HCT116 (cell line): ENCODE data around the gene AFTPH. TPM values are rescaled to one million over a fixed set of nuclear protein-coding genes. Genes with fewer than 3 reads are reported as not detected.

Experiments used
- ATAC-seq: fragments of 200-7000 bp; cut with Tn5 transposase; 2 replicates; pipeline ENCODE4 v1.9.1; 2020; ENCODE audit warnings: mild to moderate bottlenecking, moderate library complexity
- BruUV-seq: library from RNA; stranded (reverse); fragments of 400-500 nt; replicated peaks from 2 replicates; lab custom pipeline; 2021; lab: Mats Ljungman, UMichigan
- CTCF ChIA-PET: fragments of 300-600 bp; sonication (Branson Sonifier 250); formaldehyde crosslinking; loops from one replicate; lab custom pipeline; 2021; ENCODE audit warnings: antibody characterized with exemption; lab: Charles Lee
- POLR2A ChIA-PET: fragments of 300-600, 350-600 bp; sonication (Branson Sonifier 250); formaldehyde crosslinking; loops from one replicate; lab custom pipeline; 2021; ENCODE audit warnings: antibody characterized with exemption; lab: Charles Lee
- RAD21 ChIA-PET, 2 experiments: fragments of 300-600 bp; sonication (Branson Sonifier 250); formaldehyde crosslinking; loops; one replicate each; lab custom pipeline; 2023; ENCODE audit warnings: low total read pairs in 2 of 2; ENCODE audit not compliant: uncharacterized antibody in 2 of 2, unreplicated experiment in 2 of 2, low non-redundant PET in 1 of 2; lab: Charles Lee
- DNase-seq: peaks from one replicate; pipeline ENCODE4 v3.0.0-alpha.2; 2010; ENCODE audit warnings: low read depth, low spot score
- H2AFZ ChIP-seq: fragments of 200-600 bp; shearing (Covaris generic), sonication (generic); 2 replicates; pipeline ENCODE4 v1.6.1; 2017; ENCODE audit warnings: low read depth, mixed run types, mixed read lengths, antibody characterized with exemption, low read length; ENCODE audit not compliant: poor library complexity, severe bottlenecking
- H3K27ac ChIP-seq: 2 replicates; pipeline ENCODE4 v1.5.1; 2012; ENCODE audit warnings: low read depth, low read length
- H3K27me3 ChIP-seq: fragments of 200-600 bp; sonication (generic); 2 replicates; pipeline ENCODE4 v1.6.1; 2016; ENCODE audit warnings: mixed run types, low read length, mixed read lengths; ENCODE audit not compliant: insufficient read depth
- H3K36me3 ChIP-seq, 2 experiments: fragments of 200-500 bp in 1 of 2; fragments of 200-600 bp in 1 of 2; sonication (Bioruptor generic) in 1 of 2; sonication (generic) in 1 of 2; 2 replicates each; pipeline versions ENCODE4 v1.5.1 to v1.6.1; 2014 to 2016; ENCODE audit warnings: low read length in 2 of 2, inconsistent platforms in 1 of 2, mixed read lengths in 1 of 2, mixed run types in 1 of 2; ENCODE audit not compliant: insufficient read depth in 2 of 2, control insufficient read depth in 1 of 2
- H3K4me1 ChIP-seq, 2 experiments: fragments of 200-600 bp in 1 of 2; sonication (generic) in 1 of 2; 2 replicates each; pipeline versions ENCODE4 v1.5.1 to v1.6.1; 2012 to 2017; ENCODE audit warnings: low read length in 2 of 2, inconsistent platforms in 1 of 2, mild to moderate bottlenecking in 1 of 2, mixed read lengths in 1 of 2, mixed run types in 1 of 2, moderate library complexity in 1 of 2; ENCODE audit not compliant: insufficient read depth in 2 of 2, control insufficient read depth in 1 of 2
- H3K4me2 ChIP-seq: fragments of 200-600 bp; sonication (generic); 2 replicates; pipeline ENCODE4 v1.6.1; 2017; ENCODE audit warnings: mixed run types, low read length, mixed read lengths
- H3K4me3 ChIP-seq, 2 experiments: fragments of 200-600 bp in 1 of 2; sonication (generic) in 1 of 2; replicated peaks in 1 of 2; 2 replicates each; pipeline ENCODE4 v1.5.1; 2011 to 2016; ENCODE audit warnings: low read length in 2 of 2, control low read depth in 1 of 2, low read depth in 1 of 2, mild to moderate bottlenecking in 1 of 2, mixed read lengths in 1 of 2, mixed run types in 1 of 2
- H3K79me2 ChIP-seq: fragments of 200-600 bp; sonication (generic); 2 replicates; pipeline ENCODE4 v1.6.1; 2017; ENCODE audit warnings: mild to moderate bottlenecking, mixed run types, low read length, moderate library complexity, mixed read lengths; ENCODE audit not compliant: insufficient read depth
- H3K9ac ChIP-seq: fragments of 200-600 bp; sonication (generic); 2 replicates; pipeline ENCODE4 v1.6.1; 2016; ENCODE audit warnings: low read length, mixed read lengths
- H3K9me2 ChIP-seq: fragments of 200-600 bp; sonication (generic), shearing (Covaris generic); 2 replicates; pipeline ENCODE4 v1.6.1; 2017; ENCODE audit warnings: mixed run types, mild to moderate bottlenecking, moderate library complexity; ENCODE audit not compliant: insufficient read depth
- H3K9me3 ChIP-seq, 2 experiments: fragments of 200-500 bp in 1 of 2; fragments of 200-600 bp in 1 of 2; sonication (Bioruptor generic) in 1 of 2; sonication (generic) in 1 of 2; 2 replicates each; pipeline ENCODE4 v1.6.1; 2014 to 2017; ENCODE audit warnings: low read length in 2 of 2, mixed read lengths in 2 of 2, inconsistent platforms in 1 of 2, low read depth in 1 of 2, mild to moderate bottlenecking in 1 of 2, mixed run types in 1 of 2, moderate library complexity in 1 of 2; ENCODE audit not compliant: control insufficient read depth in 1 of 2, insufficient read depth in 1 of 2
- H4K20me1 ChIP-seq: fragments of 200-600 bp; sonication (generic), shearing (Covaris generic); 2 replicates; pipeline ENCODE4 v1.6.1; 2017; ENCODE audit warnings: mixed run types, mild to moderate bottlenecking, moderate library complexity; ENCODE audit not compliant: insufficient read depth
- CBX3 ChIP-seq: IDR thresholded peaks from 2 replicates; pipeline ENCODE4 v1.6.1; 2012; ENCODE audit warnings: low read depth
- POLR2AphosphoS5 ChIP-seq: IDR thresholded peaks from 2 replicates; pipeline ENCODE4 v1.6.1; 2011; ENCODE audit warnings: mild to moderate bottlenecking, low read depth, low read length, moderate library complexity
- intact Hi-C: fragments of 100-400 bp; cut with micrococcal nuclease; formaldehyde crosslinking; loops from 2 replicates; pipeline ENCODE4 v1.10.0; 2022
- total RNA-seq: library from RNA; stranded (reverse); gene quantifications from one replicate; pipeline ENCODE4 v1.2.1, GENCODE V29; 2021; ENCODE audit not compliant: unreplicated experiment

The AFTPH gene
- total RNA-seq, 1 experiment from 2014 or later, result 23.6 TPM

GRCh38 chr2:64632835-64633819 is 109.0 kb downstream of the AFTPH start (continued):
- no peak for TF ChIP-seq CBX3

GRCh38 chr2:64634345-64635267 is 110.5 kb downstream of the AFTPH start:
- POLR2A ChIA-PET, result no interaction called here
- BruUV-seq, result TSS peak; percentile 16
- Histone ChIP-seq H3K36me3 (peaks cover 28 to 56% of the 10 kb centered on the region in 2 experiments), H3K9me2 (no peaks in the 10 kb centered on the region), H3K9ac (no peak overlapping the region), H2AFZ (no peak overlapping the region), H4K20me1 (peaks cover 36% of the 10 kb centered on the region), H3K79me2 (peaks cover 85% of the 10 kb centered on the region), H3K27me3 (no peaks in the 10 kb centered on the region), H3K4me1 (peaks cover 15 to 18% of the 10 kb centered on the region in 2 experiments), H3K4me2 (no peak overlapping the region), H3K27ac (no peak overlapping the region), H3K9me3 (no peaks in the 10 kb centered on the region), H3K4me3 (no peak overlapping the region)
- CTCF ChIA-PET, result interaction anchor here (0.6 to 1.2 kb wide), 3 partner anchors 10 to 197 kb away, joined by 3 to 6 read pairs (median 4); no protein-coding TSS in a partner anchor
- ATAC-seq (no peak), DNase-seq (no peak)
- no peak for TF ChIP-seq POLR2AphosphoS5
- TF ChIP-seq CBX3, result no peak
- intact Hi-C loops, result no loop called here
- RAD21 ChIA-PET, result no interaction called here
